ENCODE measurements around the gene KMT2B.
A peak's percentile ranks its signal among the peaks of the same experiment; 100 is the strongest.

KMT2B gene

DNA sequence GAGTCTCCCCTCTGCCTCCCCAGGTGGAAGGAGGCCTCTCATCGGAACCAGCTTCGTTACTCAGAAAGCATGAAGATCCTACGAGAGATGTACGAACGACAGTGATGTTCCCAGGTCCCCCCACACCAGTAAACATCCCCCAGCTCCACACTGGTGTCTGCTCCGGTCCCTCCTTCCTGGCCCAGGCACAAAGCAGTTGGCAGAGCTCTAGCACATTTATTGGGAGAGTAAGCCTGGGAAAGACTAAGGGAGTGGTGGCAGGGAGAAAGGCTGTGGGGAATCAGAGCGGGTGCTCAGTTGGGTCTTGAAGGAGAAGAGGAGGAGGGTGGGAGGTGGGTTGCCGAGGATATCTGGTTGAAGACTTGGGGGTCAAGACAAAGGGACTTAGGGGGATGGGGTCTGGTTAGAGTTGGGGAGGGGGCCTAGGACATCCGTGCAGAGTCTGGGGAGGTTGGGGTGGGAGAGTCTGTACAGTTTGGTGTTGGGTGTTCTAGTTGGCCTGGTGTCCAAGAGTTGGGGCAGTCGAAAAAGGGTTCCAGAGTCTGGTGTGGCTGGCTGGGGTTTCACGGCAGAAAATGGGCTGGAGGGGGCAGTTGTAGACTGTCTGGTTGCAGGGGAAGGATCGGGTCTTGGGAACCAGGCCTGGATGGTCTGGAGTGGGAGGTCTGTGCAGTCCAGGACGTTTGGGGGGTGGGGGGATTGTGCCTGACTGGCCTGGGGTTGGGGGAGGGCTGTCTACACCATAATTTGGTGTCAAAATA lies 36.7 kb downstream of the KMT2B start:
- no peak overlapping the region for H3K4me3 ChIP-seq (ENCODE audit: low read depth, low read length)
- no peak for DNase-seq (ENCODE audit: low read depth)
- no peak for TF ChIP-seq CTCF (IDR thresholded peaks at IDR 0.05; ENCODE audit: control insufficient read depth, extremely low read depth, insufficient read depth)

- no peak for TF ChIP-seq CTCF (IDR thresholded peaks at IDR 0.05; ENCODE audit: control insufficient read depth, extremely low read depth, insufficient read depth)
- no peak overlapping the region for H3K4me3 ChIP-seq (ENCODE audit: low read depth, low read length)
- no peak for DNase-seq (ENCODE audit: low read depth)
Measured at GRCh38 chr19:35755131-35755549, 37.3 kb downstream of the KMT2B start.

DNA sequence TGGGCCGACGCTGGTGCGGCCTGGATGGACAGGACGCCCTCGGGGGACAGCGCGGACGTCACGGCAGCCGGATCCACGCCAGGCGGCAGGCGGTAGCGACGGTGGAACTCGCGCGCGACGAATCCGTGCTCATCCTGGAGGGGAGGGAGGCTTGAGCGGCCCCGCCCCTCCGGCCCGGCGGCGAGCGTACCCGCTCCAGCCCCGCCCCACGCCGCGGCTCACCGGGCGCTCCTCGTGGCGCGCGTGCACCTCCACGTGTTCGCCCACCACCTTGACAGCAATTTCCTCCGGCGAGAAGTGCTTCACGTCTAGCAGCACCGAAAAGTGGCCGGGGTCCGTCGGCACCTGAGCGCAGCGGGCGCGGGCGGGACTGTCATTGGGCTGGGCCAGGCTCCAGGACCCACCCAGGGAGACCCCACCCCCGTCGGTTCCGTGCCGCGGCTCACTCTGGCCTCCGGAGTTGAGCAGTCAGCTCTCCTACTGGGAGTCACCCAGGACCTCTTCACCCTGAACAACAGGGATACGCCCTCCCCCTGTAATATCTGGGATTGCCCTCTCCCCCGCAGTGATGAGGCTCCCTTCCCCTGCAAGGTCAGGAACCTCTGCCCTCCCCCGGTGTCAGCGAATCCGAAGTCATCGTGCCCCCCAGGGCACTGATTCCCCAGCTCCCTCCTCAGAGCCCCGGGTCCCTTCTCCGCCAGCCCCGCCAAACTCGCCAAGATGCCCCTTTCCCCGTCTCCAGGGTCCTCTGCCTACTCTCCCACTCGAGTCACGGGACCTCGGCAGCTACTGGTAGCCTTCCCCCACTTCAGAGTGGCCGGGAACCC lies 38.0 kb downstream of the KMT2B start:
- no peak for DNase-seq (ENCODE audit: low read depth)
- TF ChIP-seq CTCF (IDR thresholded peaks at IDR 0.05; ENCODE audit: control insufficient read depth, extremely low read depth, insufficient read depth) = no peak
- no peak overlapping the region for H3K4me3 ChIP-seq (ENCODE audit: low read depth, low read length)

- peak within 1 kb of the TSS; percentile 96 for H3K4me3 ChIP-seq (ENCODE audit: low read depth, low read length)
- DNase-seq (ENCODE audit: low read depth) = no peak
- no peak for TF ChIP-seq CTCF (IDR thresholded peaks at IDR 0.05; ENCODE audit: control insufficient read depth, extremely low read depth, insufficient read depth)
Measured at GRCh38 chr19:35756377-35757230, 38.8 kb downstream of the KMT2B start, which contains the start of gene HSPB6. TSS of gene HSPB6 (minus strand) at chr19:35757029. CDS start at chr19:35757008, 21 bp downstream.

DNA sequence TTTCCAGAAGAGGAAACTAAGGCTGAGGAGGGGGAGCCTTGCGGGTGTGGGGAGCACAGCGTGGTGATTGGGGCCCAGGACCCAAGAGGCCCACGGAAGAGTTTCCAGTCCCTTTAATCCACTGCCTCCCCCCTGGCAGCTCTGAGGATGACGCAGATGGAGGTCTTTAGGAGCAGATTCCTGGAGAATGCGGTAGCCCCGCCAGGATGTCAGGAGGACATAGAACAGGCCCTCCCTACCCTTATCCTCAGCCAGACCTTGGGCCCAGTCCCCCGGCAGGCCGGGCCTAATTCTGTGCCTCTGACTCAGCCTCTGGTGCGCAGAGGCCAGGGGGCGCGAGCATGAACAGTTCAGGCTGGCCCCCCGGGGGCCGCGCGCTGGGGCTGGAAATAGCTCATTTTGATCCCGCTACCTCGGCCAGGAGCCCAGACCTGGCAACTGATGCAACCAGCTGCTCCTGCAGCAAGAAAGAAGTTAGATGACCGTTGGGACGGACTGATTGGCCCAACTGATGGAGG lies 39.5 kb downstream of the KMT2B start:
- DNase-seq (ENCODE audit: low read depth) = no peak

More for the DNA sequence above, 39.5 kb downstream of the KMT2B start:
- H3K4me3 ChIP-seq (ENCODE audit: low read depth, low read length) = peak overlapping the region; percentile 96
- no peak for TF ChIP-seq CTCF (IDR thresholded peaks at IDR 0.05; ENCODE audit: control insufficient read depth, extremely low read depth, insufficient read depth)

Measured in LNCaP clone FGC (cell line).